ENCODE measurements around the gene THSD7A.

GRCh38 chr7:11689096-11689495 is 142.9 kb downstream of the THSD7A start:
- no peak for TF ChIP-seq POLR2A (IDR thresholded peaks at IDR 0.05; ENCODE audit: low read depth, low read length)
- TF ChIP-seq TAF1 (IDR thresholded peaks at IDR 0.05; ENCODE audit: low read depth, low read length) = no peak
- TF ChIP-seq POLR2AphosphoS5 (IDR thresholded peaks at IDR 0.05; ENCODE audit: low read depth, low read length) = no peak
- TF ChIP-seq SPI1 (IDR thresholded peaks at IDR 0.05; ENCODE audit: low read depth, low read length) = no peak

Data from GM12891 (cell line).